GM12878 (cell line): Measurements from ENCODE around the gene GLT6D1.

Source experiments
- FOXK2 ChIP-seq: fragments of 450-650 bp; IDR thresholded peaks from 2 replicates; pipeline ENCODE4 v1.6.1; 2017; ENCODE audit warnings: mild to moderate bottlenecking, moderate library complexity
- SIN3A ChIP-seq: IDR thresholded peaks from 2 replicates; pipeline ENCODE4 v1.6.1; 2012; ENCODE audit warnings: low read depth, low read length, improper control_type of control experiment
- TF ChIP-seq, protein P1 (sequence below), 3 experiments: IDR thresholded peaks in 2 of 3; conservative IDR thresholded peaks in 1 of 3; 2 replicates each; pipeline ENCODE4 v1.5.1; 2011; ENCODE audit warnings: low read depth in 3 of 3, low read length in 3 of 3, mild to moderate bottlenecking in 3 of 3, control low read depth in 2 of 3, moderate library complexity in 2 of 3, inconsistent platforms in 1 of 3, mixed read lengths in 1 of 3; ENCODE audit not compliant: control insufficient read depth in 2 of 3, insufficient read depth in 1 of 3; ENCODE audit errors: extremely low read depth in 1 of 3

GRCh38 chr9:135655317-135655716 is 16.0 kb upstream of the GLT6D1 start:
- no peak for TF ChIP-seq FOXK2
- TF ChIP-seq, protein P1, sequence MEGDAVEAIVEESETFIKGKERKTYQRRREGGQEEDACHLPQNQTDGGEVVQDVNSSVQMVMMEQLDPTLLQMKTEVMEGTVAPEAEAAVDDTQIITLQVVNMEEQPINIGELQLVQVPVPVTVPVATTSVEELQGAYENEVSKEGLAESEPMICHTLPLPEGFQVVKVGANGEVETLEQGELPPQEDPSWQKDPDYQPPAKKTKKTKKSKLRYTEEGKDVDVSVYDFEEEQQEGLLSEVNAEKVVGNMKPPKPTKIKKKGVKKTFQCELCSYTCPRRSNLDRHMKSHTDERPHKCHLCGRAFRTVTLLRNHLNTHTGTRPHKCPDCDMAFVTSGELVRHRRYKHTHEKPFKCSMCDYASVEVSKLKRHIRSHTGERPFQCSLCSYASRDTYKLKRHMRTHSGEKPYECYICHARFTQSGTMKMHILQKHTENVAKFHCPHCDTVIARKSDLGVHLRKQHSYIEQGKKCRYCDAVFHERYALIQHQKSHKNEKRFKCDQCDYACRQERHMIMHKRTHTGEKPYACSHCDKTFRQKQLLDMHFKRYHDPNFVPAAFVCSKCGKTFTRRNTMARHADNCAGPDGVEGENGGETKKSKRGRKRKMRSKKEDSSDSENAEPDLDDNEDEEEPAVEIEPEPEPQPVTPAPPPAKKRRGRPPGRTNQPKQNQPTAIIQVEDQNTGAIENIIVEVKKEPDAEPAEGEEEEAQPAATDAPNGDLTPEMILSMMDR (IDR thresholded peaks at IDR 0.05 in 2 of 3, conservative IDR thresholded peaks at IDR 0.05 in 1 of 3; ENCODE audit: control insufficient read depth in 2 of 3, extremely low read depth in 1 of 3, insufficient read depth in 1 of 3, low read depth in 3 of 3, low read length in 3 of 3) = no peak
- no peak for TF ChIP-seq SIN3A
